ENCODE data around the gene SENP5. TPM values are rescaled to one million over a fixed set of nuclear protein-coding genes. Genes with fewer than 3 reads are reported as not detected.

The SENP5 gene
- total RNA-seq, 2 experiments from 2014 or later, result 62.7 to 64.7 TPM

GRCh38 chr3:196889844-196890708 lies 22.4 kb downstream of the SENP5 start:
- Mint-ChIP-seq H3K27me3 (no peaks in the 10 kb centered on the region), H3K4me3 (no peak overlapping the region), H3K36me3 (ENCODE audit: low read depth) (peaks cover 73% of the 10 kb centered on the region), H3K27ac (no peak overlapping the region), H3K9me3 (no peaks in the 10 kb centered on the region), H3K4me1 (ENCODE audit: low read depth) (peaks cover 37% of the 10 kb centered on the region)
- Histone ChIP-seq H3K4me1 (ENCODE audit: insufficient read depth, low read length) (no peaks in the 10 kb centered on the region), H3K9me3 (ENCODE audit: control insufficient read depth in 1 of 2, insufficient read depth in 1 of 2, low read length in 2 of 2) (no peaks in the 10 kb centered on the region), H3K27me3 (ENCODE audit: control insufficient read depth in 1 of 2, insufficient read depth in 2 of 2, low read length in 2 of 2) (no peaks in the 10 kb centered on the region), H3K27ac (ENCODE audit: low read depth in 1 of 2, low read length in 2 of 2) (no peak overlapping the region), H3K36me3 (ENCODE audit: insufficient read depth, low read length) (peaks cover 35% of the 10 kb centered on the region), H3K4me3 (ENCODE audit: low read length) (no peak overlapping the region)
- DNase-seq, result no peak
- ChIA-PET CTCF (no interaction called here), POLR2A (interaction anchor here (1.2 kb wide), 1 partner anchor 22 kb away, joined by 3 read pairs; the partner anchor contains the start of gene SENP5)
- no peak for ATAC-seq (ENCODE audit: poor library complexity)
- intact Hi-C loops (cut with DNase I, micrococcal nuclease), result no loop called here
- TF ChIP-seq CTCF (IDR thresholded peaks at IDR 0.05), result no peak

DNA sequence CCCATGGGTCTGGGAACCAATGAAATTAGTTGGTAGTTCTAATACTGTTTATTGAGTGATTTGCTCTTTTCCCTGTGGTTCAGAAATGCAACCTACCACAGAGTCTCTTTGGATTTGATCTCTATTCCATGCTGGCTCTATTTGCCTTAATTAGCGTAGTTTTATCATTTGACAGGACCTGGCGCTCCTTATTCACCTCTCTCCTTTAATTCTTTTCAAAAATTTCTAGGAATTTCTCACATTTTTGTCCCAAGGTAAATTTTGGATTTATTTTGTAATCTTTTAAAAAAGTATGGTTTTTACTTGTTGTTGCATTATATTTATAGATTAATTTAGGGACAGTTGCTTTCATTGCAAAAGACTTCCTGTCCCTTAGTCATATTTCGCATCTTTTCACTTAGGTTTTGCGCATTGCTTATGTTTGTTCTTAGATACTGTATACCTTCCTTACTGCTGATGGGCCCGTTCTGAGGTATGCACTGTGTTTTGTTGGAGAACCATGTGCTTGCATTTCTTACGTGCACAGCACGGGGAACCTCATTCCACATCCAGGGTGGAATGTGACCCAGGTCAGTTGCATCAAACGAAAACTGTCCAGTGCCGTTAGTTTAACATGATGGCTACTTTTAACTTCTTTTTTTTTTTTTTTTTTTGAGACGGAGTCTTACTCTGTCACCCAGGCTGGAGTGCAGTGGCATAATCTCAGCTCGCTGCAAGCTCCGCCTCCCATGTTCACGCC lies 27.0 kb downstream of the SENP5 start:
- ChIA-PET CTCF (no interaction called here), POLR2A (no interaction called here)
- no peaks in the 10 kb centered on the region for H3K27me3 Mint-ChIP-seq
- no peak overlapping the region for H3K27ac Mint-ChIP-seq
- H3K4me3 Mint-ChIP-seq, result no peak overlapping the region
- peaks cover 0 to 4% of the 10 kb centered on the region in 2 experiments for H3K9me3 ChIP-seq (ENCODE audit: control insufficient read depth in 1 of 2, insufficient read depth in 1 of 2, low read length in 2 of 2)
- intact Hi-C loops (cut with DNase I, micrococcal nuclease), result no loop called here
- H3K36me3 ChIP-seq (ENCODE audit: insufficient read depth, low read length), result peaks cover 18% of the 10 kb centered on the region
- no peaks in the 10 kb centered on the region for H3K27me3 ChIP-seq (ENCODE audit: control insufficient read depth in 1 of 2, insufficient read depth in 2 of 2, low read length in 2 of 2)
- peaks cover 35% of the 10 kb centered on the region for H3K4me1 Mint-ChIP-seq (ENCODE audit: low read depth)
- DNase-seq, result no peak
- no peaks in the 10 kb centered on the region for H3K9me3 Mint-ChIP-seq
- no peak overlapping the region for H3K4me3 ChIP-seq (ENCODE audit: low read length)
- peaks cover 55% of the 10 kb centered on the region for H3K36me3 Mint-ChIP-seq (ENCODE audit: low read depth)
- ATAC-seq (ENCODE audit: poor library complexity), result no peak
- H3K27ac ChIP-seq (ENCODE audit: low read depth in 1 of 2, low read length in 2 of 2), result no peak overlapping the region
- no peaks in the 10 kb centered on the region for H3K4me1 ChIP-seq (ENCODE audit: insufficient read depth, low read length)
- TF ChIP-seq CTCF (IDR thresholded peaks at IDR 0.05), result no peak

DNA sequence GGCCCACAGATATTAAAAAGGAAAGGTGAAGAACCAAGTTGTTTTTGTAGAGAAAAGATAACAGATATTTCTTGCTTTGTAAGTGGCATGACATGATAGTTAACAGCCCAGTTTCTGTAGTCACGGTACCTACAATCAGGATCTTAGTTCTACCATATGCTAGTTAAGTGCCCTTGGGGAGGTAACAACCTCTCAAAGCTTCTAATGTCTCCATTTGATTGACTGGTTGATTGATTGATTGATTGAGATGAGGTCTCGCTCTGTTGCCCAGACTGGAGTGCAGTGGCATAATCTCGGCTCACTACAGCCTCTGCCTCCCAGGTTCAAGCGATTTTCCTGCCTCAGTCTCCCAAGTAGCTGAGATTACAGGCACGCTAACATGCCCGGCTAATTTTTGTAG lies 28.5 kb downstream of the SENP5 start:
- Histone ChIP-seq H3K9me3 (ENCODE audit: control insufficient read depth in 1 of 2, insufficient read depth in 1 of 2, low read length in 2 of 2) (peaks cover 0 to 4% of the 10 kb centered on the region in 2 experiments), H3K27me3 (ENCODE audit: control insufficient read depth in 1 of 2, insufficient read depth in 2 of 2, low read length in 2 of 2) (no peaks in the 10 kb centered on the region), H3K4me3 (ENCODE audit: low read length) (no peak overlapping the region), H3K4me1 (ENCODE audit: insufficient read depth, low read length) (no peaks in the 10 kb centered on the region), H3K36me3 (ENCODE audit: insufficient read depth, low read length) (peaks cover 22% of the 10 kb centered on the region), H3K27ac (ENCODE audit: low read depth in 1 of 2, low read length in 2 of 2) (no peak overlapping the region)
- DNase-seq, result no peak
- CTCF ChIA-PET, result no interaction called here
- no peak for ATAC-seq (ENCODE audit: poor library complexity)
- Mint-ChIP-seq H3K27ac (no peak overlapping the region), H3K4me3 (no peak overlapping the region), H3K36me3 (ENCODE audit: low read depth) (peaks cover 58% of the 10 kb centered on the region), H3K27me3 (no peaks in the 10 kb centered on the region), H3K4me1 (ENCODE audit: low read depth) (peaks cover 19% of the 10 kb centered on the region), H3K9me3 (no peaks in the 10 kb centered on the region)
- TF ChIP-seq CTCF (IDR thresholded peaks at IDR 0.05), result no peak
- POLR2A ChIA-PET, result no interaction called here
- intact Hi-C loops (cut with DNase I, micrococcal nuclease), result no loop called here
